NCI-H2227 treated with DMSO at 0.1 percent for 48 hours (cell line): Measurements from ENCODE around the gene CASP5.
A peak's percentile ranks its signal among the peaks of the same experiment; 100 is the strongest.
"Not testable (repeated sequence)": the region's sequence is repeated elsewhere in the genome, so short reads cannot be mapped to it uniquely, and the experiment has no call there.

Experiments
- DNase-seq: peaks from one replicate; lab custom pipeline; 2025; lab: John Stamatoyannopoulos, UW

CASP5 gene

GRCh38 chr11:105033781-105034180, 10.8 kb upstream of the CASP5 start:
- DNase-seq = no peak

DNA sequence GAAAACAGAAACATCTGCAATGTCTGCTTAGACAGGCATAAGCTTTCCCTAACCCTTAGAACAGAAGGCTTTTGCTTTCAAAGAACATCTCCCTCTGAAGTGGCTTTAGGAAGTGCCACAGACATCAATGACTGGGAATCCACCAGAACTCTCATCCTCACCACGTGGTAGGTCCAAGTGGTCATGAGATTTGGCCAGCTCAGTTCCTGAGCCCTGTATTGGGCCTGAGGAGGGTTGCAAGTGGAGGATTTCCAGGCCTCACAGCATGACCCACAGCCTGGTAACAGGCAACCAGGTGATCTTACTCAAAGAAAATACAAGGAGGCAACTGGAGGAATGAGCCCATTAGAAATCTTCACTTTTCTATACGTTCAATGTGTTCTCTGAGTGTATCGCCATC, 10.4 kb upstream of the CASP5 start:
- no peak for DNase-seq

- DNase-seq = no peak
Measured at GRCh38 chr11:105032495-105032894, 9.5 kb upstream of the CASP5 start.

DNA sequence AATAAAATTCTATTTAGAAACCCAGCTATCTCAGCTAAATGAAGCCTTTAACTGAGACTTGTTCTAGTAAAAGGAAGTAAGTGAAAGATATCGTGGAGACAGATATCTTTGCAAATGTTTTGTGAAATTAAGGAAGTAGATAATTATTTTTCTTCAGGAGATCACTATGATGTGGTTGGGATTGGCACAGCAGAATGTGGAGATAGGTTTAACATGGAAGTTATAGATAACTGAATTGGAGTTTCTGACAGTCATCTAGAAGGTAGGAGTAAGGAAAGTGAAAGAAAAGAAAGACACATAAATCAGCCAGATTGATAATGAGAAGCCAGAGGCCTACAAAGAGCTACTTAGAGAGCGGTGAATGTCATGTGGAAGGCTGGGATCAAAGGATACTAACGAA, 4.7 kb upstream of the CASP5 start:
- no peak for DNase-seq

- DNase-seq = no peak
Measured at GRCh38 chr11:105024394-105024793, 1.4 kb upstream of the CASP5 start.

DNA sequence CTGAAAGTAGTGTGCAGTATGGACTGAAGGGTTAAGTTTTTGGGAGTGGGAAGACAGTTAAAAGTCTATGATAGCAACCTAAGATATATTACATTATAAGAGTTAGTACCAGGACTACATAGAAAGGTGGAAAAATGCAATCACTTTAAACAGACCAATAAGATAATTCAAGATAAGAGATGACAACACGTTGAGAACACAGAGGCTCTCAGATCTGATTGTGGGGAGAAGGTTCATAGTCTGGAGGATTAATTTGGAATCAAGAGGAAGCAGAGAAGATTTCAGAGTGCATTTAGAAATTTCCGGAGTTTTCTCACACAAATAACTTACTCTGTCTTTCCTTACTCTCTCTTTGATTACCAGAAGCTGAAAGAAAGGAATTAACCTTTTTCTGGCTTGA, 441 bp downstream of the CASP5 start:
- no peak for DNase-seq

- no peak for DNase-seq
Measured at GRCh38 chr11:105007463-105007862, 15.5 kb downstream of the CASP5 start.

DNA sequence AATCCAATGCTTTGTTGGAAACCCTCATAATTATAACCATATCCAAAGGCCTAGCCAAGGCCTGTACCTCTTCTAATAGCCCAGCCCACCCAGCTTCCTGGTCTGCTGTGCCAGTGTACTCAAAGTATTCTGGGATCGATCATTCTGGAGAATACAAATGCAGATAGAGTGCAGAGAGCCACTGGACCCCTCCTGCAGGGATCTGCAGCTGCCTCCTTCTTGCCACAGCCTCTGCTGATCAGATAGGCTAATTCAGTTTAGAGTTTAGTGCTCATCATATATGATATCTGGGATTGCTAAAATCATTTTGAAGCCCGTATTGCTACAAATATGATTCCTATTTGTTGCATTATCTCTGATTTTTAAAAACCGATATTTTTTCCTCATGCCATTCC, 17.5 kb downstream of the CASP5 start:
- DNase-seq = no peak

- no peak for DNase-seq
Measured at GRCh38 chr11:105004021-105004420, 18.9 kb downstream of the CASP5 start.

GRCh38 chr11:105003151-105003550, 19.8 kb downstream of the CASP5 start:
- DNase-seq = no peak

DNA sequence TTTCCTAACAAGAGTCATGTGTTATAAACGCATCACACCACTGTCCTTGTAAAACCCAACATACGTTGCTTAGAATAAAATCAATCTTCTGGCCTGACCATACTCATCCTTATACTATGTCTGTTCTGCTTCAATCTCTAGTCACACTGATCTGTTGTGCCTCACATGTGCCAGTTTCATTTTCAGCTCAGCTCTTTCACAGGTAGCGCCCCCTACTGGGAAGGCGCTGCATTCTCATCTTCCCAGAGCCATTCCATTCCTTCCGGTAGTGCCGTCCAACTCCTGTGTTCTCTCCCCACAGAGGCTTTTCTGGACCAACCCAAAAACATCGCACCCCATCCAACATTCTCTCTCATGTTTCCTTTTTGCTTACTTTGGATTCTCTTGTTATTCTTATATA, 22.2 kb downstream of the CASP5 start:
- no peak for DNase-seq

GRCh38 chr11:105000167-105000566, 22.8 kb downstream of the CASP5 start:
- no peak for DNase-seq

- no peak for DNase-seq
Measured at GRCh38 chr11:104999721-105000120, 23.2 kb downstream of the CASP5 start.

GRCh38 chr11:104997288-104997687, 25.7 kb downstream of the CASP5 start:
- no peak for DNase-seq

GRCh38 chr11:104995001-104995408, 28.0 kb downstream of the CASP5 start:
- no peak for DNase-seq

GRCh38 chr11:104992781-104993180, 30.2 kb downstream of the CASP5 start:
- DNase-seq = no peak

DNA sequence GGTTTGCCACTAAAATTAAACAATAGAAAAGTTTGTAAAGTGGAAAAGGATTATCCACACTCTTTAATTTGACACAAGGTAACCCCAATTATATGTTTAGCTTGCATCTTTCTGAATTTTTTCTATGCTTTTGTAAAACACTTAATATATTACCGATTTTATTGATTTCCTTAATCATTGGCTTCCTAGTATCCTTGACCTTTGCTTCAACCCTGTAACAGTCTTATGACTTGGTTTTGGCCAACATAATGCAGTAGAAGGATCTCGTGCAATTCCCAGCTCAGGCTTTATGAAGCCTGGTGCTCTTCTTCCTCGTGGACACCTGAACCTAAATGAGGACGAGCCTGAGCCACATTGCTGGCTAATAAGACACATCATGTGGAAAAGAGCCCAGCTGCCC, 31.0 kb downstream of the CASP5 start:
- DNase-seq = no peak

GRCh38 chr11:104984808-104985207, 38.2 kb downstream of the CASP5 start:
- DNase-seq = no peak

- no peak for DNase-seq
Measured at GRCh38 chr11:104979839-104980238, 43.1 kb downstream of the CASP5 start.

- DNase-seq = no peak
Measured at GRCh38 chr11:104973616-104974015, 49.4 kb downstream of the CASP5 start.

DNA sequence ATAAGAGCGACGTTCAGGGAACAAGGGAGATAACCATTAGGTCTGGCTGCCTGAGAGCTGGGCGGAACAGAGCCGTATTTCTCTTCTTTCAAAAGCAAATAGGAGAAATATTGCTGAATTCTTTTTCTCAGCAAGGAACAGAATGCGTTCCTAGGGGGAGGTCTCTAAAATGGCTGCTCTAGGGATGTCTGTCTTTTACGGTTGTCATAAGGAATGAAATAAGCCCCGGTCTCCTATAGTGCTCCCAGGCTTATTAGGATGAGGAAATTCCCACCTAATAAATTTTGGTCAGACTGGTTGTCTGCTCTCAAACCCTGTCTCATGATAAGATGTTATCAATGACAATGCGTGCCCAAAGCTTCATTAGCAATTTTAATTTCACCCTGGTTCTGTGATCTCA, 50.0 kb downstream of the CASP5 start:
- not testable (repeated sequence) for DNase-seq

- DNase-seq = no peak
Measured at GRCh38 chr11:104970756-104971155, 52.2 kb downstream of the CASP5 start.

DNA sequence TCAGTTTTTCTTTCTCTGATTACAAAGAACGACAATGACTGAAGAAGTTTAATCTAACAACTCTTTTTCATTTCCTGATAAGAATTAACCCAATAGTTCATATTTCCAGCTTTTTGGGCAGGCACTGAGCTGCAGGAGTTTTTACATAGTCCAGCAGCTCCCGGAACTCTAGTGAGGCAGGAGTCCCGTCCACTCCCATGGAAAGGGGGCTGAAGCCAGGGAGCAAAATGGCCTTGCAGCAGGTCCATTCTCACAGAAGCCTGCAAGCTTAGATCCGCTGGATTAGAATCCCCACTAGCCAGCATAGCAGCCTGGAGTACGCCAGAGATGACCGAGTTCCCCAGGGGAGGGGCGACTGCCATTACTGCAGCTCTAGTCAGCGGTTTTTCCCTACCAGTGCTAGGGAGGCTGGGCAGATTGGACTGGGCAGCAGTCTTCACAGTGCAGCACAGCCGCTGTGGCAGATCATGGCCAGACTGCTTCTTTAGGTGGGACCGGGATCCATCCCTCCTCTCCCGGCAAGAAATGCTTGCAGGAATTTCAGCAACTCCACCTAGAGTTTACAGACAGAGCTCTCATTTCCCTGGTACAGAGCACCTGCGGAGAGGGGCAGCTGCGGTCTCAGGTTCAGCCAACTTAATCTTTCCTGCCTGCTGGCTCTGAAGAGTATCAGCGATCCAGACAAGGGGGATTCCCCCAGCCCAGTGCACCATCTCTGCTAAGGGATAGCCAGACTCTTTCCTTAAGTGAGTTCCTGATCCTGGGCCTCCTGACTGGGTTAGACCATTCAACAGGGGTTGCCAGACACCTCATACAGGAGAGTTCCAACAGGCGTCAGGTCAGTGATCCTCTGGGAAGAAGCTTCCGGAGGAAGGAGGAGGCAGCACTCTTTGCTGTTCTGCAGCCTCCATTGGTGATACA, 53.9 kb downstream of the CASP5 start:
- DNase-seq = peak; percentile 20

DNA sequence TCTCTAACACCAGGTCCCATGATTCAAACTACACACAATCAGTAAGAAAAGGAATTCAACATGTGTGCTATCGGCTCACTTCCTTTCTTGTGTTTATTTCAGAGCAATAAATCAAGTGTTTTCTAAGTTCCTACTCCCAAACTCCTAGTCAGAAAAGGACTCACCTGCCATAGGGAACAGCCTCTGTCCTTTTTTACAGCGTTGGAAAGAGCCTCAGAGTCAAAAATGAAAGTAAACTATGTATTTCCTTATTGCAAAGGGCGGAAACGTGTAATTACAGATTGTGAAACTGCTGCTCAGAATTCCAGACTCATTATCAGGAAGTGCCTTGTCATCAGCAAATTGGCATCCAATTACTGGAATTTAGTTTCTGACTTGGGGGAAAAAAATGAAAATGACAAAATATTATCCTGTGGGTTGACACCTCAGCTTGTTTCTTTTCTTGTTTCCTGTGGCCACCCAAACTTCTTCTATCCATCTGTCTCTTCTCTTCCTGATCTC, 54.6 kb downstream of the CASP5 start, which contains the start of gene CASP4:
CASP4 (minus strand) TSS at position 220 of the 501 bp plus-strand sequence; CDS start at position 171, 49 bp downstream.
- DNase-seq = peak; percentile 23
